Measurements from ENCODE around the gene IMPDH2. TPM values are rescaled to one million over a fixed set of nuclear protein-coding genes. Genes with fewer than 3 reads are reported as not detected.

Gene IMPDH2
- total RNA-seq: 100 to 1,000 TPM; 123 to 278 (median 200) TPM

- H3K4me3 ChIP-seq: peak within 1 kb of the TSS; percentile 69 to 85 (median 76)
- H3K9me3 ChIP-seq: no peaks in the 10 kb centered on the region
- peaks cover 12 to 59% (median 16%) of the 10 kb centered on the region in 3 donors for H3K4me1 ChIP-seq
- no peaks in the 10 kb centered on the region for H3K27me3 ChIP-seq
- peak in 3 of 4 donors; percentile 78 to 97 (median 96) for TF ChIP-seq POLR2A (IDR thresholded peaks at IDR 0.05)
- peak in 2 of 6 experiments; percentile 23 to 53 for TF ChIP-seq CTCF (IDR thresholded peaks at IDR 0.05)
- H3K36me3 ChIP-seq: peaks cover 29 to 84% (median 46%) of the 10 kb centered on the region in 3 donors
- intact Hi-C loops (cut with DNase I): loop anchor here (10.0 kb wide), 1 partner anchor 66 kb away; the partner anchor contains the start of gene QRICH1
- peak; percentile 53 for DNase-seq
- WGBS, 2 donors: 0 to 4% methylated on average over 7 to 11 of the region's 55 CpGs
- peak within 1 kb of the TSS; percentile 94 to 98 (median 96) for H3K27ac ChIP-seq
These were observed at the start of gene IMPDH2 for GRCh38 chr3:49028673-49029562. Gene IMPDH2 (minus strand): TSS chr3:49029398. CDS start chr3:49029350, 48 bp downstream.

- Histone ChIP-seq H3K4me3 (no peak overlapping the region), H3K27me3 (no peaks in the 10 kb centered on the region), H3K27ac (no peak overlapping the region), H3K36me3 (peaks cover 13 to 72% (median 53%) of the 10 kb centered on the region in 3 donors), H3K4me1 (peaks cover 2 to 22% (median 8%) of the 10 kb centered on the region in 3 donors), H3K9me3 (no peaks in the 10 kb centered on the region)
- intact Hi-C loops (cut with DNase I): no loop called here
- no peak for TF ChIP-seq POLR2A (IDR thresholded peaks at IDR 0.05)
- TF ChIP-seq CTCF (IDR thresholded peaks at IDR 0.05): no peak
- WGBS, 2 donors: 79 to 98% methylated on average over 4 of the region's 4 CpGs
- no peak for DNase-seq
These were observed 47.4 kb upstream of the IMPDH2 start for GRCh38 chr3:49076646-49077045.

- Histone ChIP-seq H3K36me3 (peaks cover 13 to 78% (median 58%) of the 10 kb centered on the region in 3 donors), H3K27me3 (no peaks in the 10 kb centered on the region), H3K4me3 (no peak overlapping the region), H3K4me1 (peaks cover 0 to 17% (median 3%) of the 10 kb centered on the region in 3 donors), H3K27ac (no peak overlapping the region), H3K9me3 (no peaks in the 10 kb centered on the region)
- no peak for DNase-seq
- no peak for TF ChIP-seq CTCF (IDR thresholded peaks at IDR 0.05)
- TF ChIP-seq POLR2A (IDR thresholded peaks at IDR 0.05): no peak
- 90 to 96% methylated on average over 13 of the region's 13 CpGs for WGBS, 2 donors
- intact Hi-C loops (cut with DNase I): no loop called here
These were observed 46.9 kb upstream of the IMPDH2 start for GRCh38 chr3:49076116-49076515.

GRCh38 chr3:49058011-49058410, 28.8 kb upstream of the IMPDH2 start:
- H3K4me3 ChIP-seq: no peak overlapping the region
- no peaks in the 10 kb centered on the region for H3K27me3 ChIP-seq
- H3K9me3 ChIP-seq: no peaks in the 10 kb centered on the region
- intact Hi-C loops (cut with DNase I): no loop called here
- no peaks in the 10 kb centered on the region for H3K4me1 ChIP-seq
- WGBS, 2 donors: 85 to 93% methylated on average over 7 of the region's 7 CpGs
- no peak overlapping the region for H3K27ac ChIP-seq
- TF ChIP-seq POLR2A (IDR thresholded peaks at IDR 0.05): no peak
- no peak for TF ChIP-seq CTCF (IDR thresholded peaks at IDR 0.05)
- DNase-seq: no peak
- peaks cover 22 to 100% (median 31%) of the 10 kb centered on the region in 3 donors for H3K36me3 ChIP-seq

GRCh38 chr3:49057268-49057667, 28.1 kb upstream of the IMPDH2 start:
- no peak for DNase-seq
- 80 to 88% methylated on average over 1 to 9 of the region's 10 CpGs for WGBS, 2 donors
- H3K27ac ChIP-seq: no peak overlapping the region
- H3K27me3 ChIP-seq: no peaks in the 10 kb centered on the region
- H3K4me1 ChIP-seq: no peaks in the 10 kb centered on the region
- TF ChIP-seq POLR2A (IDR thresholded peaks at IDR 0.05) (no peak), CTCF (IDR thresholded peaks at IDR 0.05) (no peak)
- no peaks in the 10 kb centered on the region for H3K9me3 ChIP-seq
- no peak overlapping the region for H3K4me3 ChIP-seq
- H3K36me3 ChIP-seq: peaks cover 22 to 100% (median 35%) of the 10 kb centered on the region in 3 donors
- intact Hi-C loops (cut with DNase I): no loop called here
